ENCODE results near the gene ZNF837. TPM values are rescaled to one million over a fixed set of nuclear protein-coding genes. Genes with fewer than 3 reads are reported as not detected.

Gene ZNF837
- polyA plus RNA-seq, 1 donor = 1.6 TPM

Other genes with a start within 250 kb of the ZNF837 start
- gene ZNF329, start 230.2 kb downstream of the ZNF837 start, polyA plus RNA-seq (ENCODE audit: insufficient read length) = 12.1 TPM
- 11.5 TPM for gene ZNF274, start 198.0 kb downstream of the ZNF837 start, polyA plus RNA-seq (ENCODE audit: insufficient read length)
- 17.6 TPM for gene ZNF544, start 152.1 kb downstream of the ZNF837 start, polyA plus RNA-seq (ENCODE audit: insufficient read length)
- gene ZNF8, start 102.1 kb downstream of the ZNF837 start, polyA plus RNA-seq (ENCODE audit: insufficient read length) = 5.7 TPM
- 33.0 TPM for gene ERVK3-1, start 75.7 kb downstream of the ZNF837 start, polyA plus RNA-seq (ENCODE audit: insufficient read length)
- gene ZSCAN22, start 54.0 kb downstream of the ZNF837 start, polyA plus RNA-seq (ENCODE audit: insufficient read length) = 3.2 TPM
- gene A1BG, start 27.5 kb downstream of the ZNF837 start, polyA plus RNA-seq (ENCODE audit: insufficient read length) = 2.6 TPM
- 2.4 TPM for gene ZNF497, start 18.3 kb downstream of the ZNF837 start, polyA plus RNA-seq (ENCODE audit: insufficient read length)
- gene RPS5, start 6.2 kb upstream of the ZNF837 start, polyA plus RNA-seq (ENCODE audit: insufficient read length) = 1,753 TPM
- not detected for gene RNF225, start 14.6 kb upstream of the ZNF837 start, polyA plus RNA-seq (ENCODE audit: insufficient read length)
- 5.4 TPM for gene ZNF584, start 27.6 kb upstream of the ZNF837 start, polyA plus RNA-seq (ENCODE audit: insufficient read length)
- 6.1 TPM for gene ZNF132, start 59.1 kb upstream of the ZNF837 start, polyA plus RNA-seq (ENCODE audit: insufficient read length)
- 4.0 TPM for gene ZNF324B, start 70.6 kb upstream of the ZNF837 start, polyA plus RNA-seq (ENCODE audit: insufficient read length)
- gene ZNF324, start 86.0 kb upstream of the ZNF837 start, polyA plus RNA-seq (ENCODE audit: insufficient read length) = 6.3 TPM
- gene ZNF446, start 95.3 kb upstream of the ZNF837 start, polyA plus RNA-seq (ENCODE audit: insufficient read length) = 8.7 TPM
- gene SLC27A5, start 131.0 kb upstream of the ZNF837 start, polyA plus RNA-seq (ENCODE audit: insufficient read length) = 6.1 TPM
- 11.6 TPM for gene ZBTB45, start 138.8 kb upstream of the ZNF837 start, polyA plus RNA-seq (ENCODE audit: insufficient read length)
- gene TRIM28, start 163.0 kb upstream of the ZNF837 start, polyA plus RNA-seq (ENCODE audit: insufficient read length) = 357 TPM
- 77.9 TPM for gene CHMP2A, start 174.1 kb upstream of the ZNF837 start, polyA plus RNA-seq (ENCODE audit: insufficient read length)
- gene UBE2M, start 177.6 kb upstream of the ZNF837 start, polyA plus RNA-seq (ENCODE audit: insufficient read length) = 74.0 TPM
- 19.9 TPM for gene MZF1, start 192.3 kb upstream of the ZNF837 start, polyA plus RNA-seq (ENCODE audit: insufficient read length)

Data from hindlimb muscle (tissue), 1 donor.